ENCODE data around the gene TUBB6.
A peak's percentile ranks its signal among the peaks of the same experiment; 100 is the strongest.

Gene TUBB6

DNA sequence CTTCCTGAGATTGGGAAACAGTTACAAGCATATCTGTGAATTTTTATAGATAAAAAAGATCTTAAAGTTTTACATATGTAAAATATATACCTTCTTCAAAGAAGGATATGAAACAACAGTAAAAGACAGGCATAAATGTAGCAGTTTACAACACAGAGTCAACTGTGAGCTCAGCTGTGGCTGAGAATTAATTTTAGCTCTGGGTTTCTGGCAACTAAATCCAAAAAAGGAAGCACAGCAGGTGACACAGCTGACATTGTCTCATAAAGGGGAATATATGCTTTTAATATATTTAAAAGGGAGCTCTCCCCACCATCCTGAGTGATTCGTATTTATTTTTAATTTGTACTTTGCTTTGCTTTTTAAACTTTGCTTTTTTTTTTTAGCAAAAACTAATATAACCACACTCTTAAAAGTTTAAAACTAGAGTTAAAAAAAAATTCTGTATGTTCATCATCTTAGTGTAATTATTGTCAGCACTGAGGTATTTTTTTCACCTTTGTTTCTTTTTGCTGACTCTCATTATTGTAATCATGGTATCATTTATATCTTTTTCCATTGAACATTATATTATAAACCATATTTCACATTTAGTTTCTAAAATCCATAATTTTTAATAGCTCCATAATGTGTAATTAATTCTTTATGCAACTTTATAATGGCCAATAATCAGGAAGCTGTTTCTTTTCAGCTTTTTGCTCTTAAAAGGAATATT is 6.7 kb downstream of the TUBB6 start:
- DNase-seq (ENCODE audit: low read depth), result no peak

DNA sequence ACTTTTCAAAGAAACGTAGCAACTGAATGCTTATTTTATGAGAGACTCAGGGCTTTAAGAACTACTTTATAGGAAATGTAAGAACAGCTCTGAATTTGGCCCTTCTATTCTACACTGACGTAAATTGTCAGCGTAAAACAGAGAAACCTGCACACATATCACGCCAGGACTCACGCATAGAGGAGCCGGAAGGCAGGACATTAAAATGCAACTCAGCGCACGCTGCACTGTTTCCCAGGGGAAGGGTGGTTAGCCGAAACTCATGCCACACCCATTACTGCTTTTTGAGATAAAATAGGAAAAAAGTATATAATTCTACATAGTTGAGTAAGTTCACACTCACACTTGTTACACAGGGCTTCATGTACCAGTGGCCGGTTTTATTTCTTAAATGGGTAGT is 7.4 kb downstream of the TUBB6 start:
- DNase-seq (ENCODE audit: low read depth), result no peak

DNA sequence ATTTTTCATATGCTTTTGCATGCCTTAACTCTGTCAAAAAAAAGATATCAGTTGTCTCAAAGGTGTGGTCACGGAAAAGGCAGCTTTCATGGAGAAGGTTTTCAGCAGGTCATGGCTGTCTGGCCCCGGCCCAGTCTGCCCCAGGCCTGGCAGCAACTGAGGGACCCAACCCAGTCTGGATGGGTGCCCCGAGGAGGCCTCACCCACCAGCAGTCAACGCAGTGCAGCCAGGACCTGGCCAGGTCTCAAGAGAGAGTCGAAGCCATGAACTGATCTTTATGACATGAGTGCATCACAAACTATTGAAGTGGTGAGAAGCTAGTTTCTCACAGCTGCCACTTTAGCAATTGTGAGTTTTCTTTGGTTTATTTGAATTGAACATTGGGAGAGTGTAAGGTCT is 7.9 kb downstream of the TUBB6 start:
- DNase-seq (ENCODE audit: low read depth), result no peak

DNA sequence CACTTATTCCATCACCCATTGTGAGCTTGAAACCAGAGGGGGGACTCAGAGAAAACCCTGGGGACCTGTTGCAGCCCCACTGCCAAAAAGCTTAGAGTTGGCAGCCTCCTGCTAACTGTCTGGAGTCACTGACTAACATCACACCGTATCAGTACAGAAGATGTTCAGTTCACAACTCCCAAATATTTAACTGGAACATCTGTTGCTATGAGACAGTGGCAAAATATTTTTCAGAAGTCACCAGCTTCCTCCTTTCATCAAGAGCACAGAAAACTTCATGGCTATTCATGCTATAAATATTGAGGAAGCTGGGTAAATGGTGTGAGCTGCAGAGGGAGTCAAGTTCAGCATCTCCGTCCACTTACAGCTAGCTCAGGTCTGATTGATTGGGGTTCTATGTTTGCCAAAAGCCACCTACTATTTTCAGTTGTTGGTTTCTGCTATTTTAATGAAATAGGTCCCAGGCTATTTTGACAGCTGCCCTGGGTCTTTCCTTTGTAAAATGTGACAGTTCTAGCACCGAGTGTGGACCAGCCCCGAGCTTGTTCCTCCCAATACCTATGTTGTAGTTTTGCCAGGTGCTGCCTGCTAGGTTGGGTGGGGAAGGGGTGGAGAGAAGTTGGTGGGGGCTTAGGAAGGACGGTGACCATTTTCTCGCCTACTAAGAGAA is 9.8 kb downstream of the TUBB6 start:
- DNase-seq (ENCODE audit: low read depth), result no peak

DNA sequence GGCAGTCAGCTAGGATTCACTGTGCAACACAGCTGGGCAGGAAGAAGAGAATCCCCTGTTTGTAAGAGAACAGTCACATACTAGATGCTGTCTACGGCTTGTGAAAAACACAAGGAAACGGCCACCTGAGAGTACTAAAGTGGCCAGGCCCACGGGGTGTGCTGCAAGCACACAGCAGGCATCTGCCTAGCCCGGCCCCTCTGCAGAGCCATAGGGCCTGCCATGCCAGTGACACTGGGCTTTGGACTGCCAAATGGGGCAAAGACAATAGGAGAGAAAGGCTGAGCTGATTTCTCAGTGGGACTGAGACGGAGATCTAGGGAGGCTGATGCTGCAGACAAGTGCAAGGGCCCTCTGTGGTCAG is 10.3 kb downstream of the TUBB6 start:
- no peak for DNase-seq (ENCODE audit: low read depth)

DNA sequence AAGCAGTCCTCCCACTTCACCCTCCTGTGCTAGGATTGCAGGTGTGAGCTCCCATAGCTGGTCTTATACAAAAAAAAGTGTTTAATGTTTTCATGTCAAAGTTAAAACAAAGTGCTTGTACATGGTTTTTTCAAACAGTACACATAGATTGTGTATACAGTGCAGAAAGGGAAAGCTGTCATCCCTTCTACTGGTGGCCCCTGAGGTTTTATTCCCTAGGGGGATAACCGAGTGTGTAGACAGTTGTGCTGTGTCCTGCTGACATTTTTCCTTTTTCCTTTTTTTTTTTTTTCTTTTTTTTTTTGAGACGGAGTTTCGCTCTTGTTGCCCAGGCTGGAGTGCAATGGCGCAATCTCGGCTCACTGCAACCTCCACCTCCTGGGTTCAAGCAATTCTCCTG is 10.8 kb downstream of the TUBB6 start:
- DNase-seq (ENCODE audit: low read depth), result no peak

DNA sequence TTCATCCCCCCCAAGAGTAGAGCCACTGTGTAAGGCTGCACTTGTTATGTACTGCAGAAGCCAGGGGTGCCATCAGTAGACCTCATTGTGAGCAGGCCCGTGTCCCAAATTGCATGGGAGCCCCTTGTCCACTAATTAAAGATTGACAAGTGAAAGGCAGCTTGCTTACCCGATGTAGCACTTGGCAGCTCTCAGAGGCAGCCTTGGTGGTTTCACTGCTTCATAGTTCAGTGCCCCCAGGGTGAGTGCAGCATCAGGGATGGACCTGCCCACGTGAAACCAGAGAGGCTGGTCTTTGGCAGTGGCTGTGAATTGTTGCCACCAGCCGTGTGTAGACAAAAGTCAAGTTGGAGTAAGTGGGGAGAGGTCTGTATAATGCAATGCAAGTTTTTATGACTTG is 13.3 kb downstream of the TUBB6 start:
- no peak for DNase-seq (ENCODE audit: low read depth)

DNA sequence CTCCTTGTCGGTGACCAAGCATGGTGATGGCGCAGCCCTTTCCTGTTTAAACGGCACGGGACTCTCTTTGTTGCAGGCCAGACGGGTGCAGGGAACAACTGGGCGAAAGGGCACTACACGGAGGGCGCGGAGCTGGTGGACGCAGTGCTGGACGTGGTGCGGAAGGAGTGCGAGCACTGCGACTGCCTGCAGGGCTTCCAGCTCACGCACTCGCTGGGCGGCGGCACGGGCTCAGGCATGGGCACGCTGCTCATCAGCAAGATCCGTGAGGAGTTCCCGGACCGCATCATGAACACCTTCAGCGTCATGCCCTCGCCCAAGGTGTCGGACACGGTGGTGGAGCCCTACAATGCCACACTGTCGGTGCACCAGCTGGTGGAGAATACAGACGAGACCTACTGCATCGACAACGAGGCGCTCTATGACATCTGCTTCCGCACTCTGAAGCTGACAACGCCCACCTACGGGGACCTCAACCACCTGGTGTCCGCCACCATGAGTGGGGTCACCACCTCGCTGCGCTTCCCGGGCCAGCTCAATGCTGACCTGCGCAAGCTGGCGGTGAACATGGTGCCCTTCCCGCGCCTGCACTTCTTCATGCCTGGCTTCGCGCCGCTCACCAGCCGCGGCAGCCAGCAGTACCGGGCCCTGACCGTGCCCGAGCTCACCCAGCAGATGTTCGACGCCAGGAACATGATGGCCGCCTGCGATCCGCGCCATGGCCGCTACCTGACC is 17.1 kb downstream of the TUBB6 start:
- no peak for DNase-seq (ENCODE audit: low read depth)

DNA sequence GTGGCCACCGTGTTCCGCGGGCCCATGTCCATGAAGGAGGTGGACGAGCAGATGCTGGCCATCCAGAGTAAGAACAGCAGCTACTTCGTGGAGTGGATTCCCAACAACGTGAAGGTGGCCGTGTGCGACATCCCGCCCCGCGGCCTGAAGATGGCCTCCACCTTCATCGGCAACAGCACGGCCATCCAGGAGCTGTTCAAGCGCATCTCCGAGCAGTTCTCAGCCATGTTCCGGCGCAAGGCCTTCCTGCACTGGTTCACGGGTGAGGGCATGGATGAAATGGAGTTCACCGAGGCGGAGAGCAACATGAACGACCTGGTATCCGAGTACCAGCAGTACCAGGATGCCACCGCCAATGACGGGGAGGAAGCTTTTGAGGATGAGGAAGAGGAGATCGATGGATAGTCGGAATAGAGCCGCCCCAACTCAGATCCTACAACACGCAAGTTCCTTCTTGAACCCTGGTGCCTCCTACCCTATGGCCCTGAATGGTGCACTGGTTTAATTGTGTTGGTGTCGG is 17.7 kb downstream of the TUBB6 start:
- DNase-seq (ENCODE audit: low read depth), result no peak

DNA sequence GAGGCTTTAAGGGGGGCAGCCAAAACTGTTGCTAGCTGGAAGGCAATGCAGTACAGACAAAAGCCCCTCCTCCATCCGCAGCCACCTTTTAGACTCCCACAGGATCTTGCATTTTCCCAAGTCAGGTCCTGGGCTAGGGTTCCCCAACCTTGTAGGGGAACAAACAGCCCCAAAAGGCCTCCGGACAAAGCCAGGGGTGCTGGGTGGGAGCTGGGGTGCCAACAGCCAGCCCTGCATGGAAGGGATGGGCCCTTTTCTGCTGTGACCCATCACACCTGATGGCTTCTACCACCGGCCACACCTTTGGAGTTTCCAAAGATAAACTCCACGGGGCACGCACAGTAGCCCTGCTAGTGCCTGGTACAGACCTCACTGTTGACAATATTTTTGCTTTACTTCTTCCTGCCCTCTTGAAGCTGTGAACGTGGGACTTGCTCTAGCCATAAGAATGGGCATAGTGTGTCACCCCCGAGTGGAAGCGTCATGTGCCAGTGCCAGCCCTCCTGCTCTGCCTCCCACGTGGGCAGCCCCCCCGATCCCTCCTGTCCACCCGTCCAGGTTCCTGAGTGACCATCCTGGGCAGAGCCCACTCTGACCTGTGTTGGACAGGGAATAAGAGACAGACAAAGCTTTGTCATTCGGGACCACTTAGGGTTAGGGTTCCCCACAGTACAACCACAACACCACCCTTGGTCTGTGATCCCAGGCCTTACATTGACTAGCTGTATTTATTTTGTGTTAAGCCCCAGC is 18.8 kb downstream of the TUBB6 start:
- no peak for DNase-seq (ENCODE audit: low read depth)

DNA sequence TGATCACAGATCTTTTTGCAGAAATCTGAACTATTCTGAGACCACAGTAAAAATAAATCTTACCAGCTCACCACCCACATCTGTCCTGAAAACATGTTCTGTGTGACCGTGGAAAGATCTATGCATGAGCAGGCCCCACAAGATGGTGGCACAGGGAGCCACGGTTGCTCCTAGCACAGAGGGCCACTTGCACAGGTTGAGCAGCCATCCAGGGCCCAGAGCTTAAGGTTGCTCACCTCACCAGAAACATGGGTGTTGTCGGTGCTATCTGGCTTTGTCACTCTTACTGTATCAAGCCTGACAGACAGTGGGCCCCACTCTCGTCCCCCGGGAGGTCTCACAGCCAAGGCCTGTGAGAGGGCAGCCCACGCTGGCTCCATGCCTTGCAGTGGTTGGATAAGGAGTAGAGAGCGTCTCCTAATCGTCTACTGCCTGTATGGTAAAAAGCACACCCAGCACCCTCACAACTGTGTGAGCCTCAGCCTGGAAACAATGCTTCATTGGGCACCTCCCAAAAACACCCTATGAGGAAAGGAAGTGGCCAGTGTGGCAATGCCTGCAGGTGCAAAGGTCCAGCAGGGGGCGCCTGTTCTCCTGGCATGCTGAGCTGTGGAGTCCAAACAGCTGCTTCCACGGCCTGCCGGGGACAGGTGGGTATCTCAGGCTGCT is 19.6 kb downstream of the TUBB6 start:
- DNase-seq (ENCODE audit: low read depth), result peak; percentile 65

DNA sequence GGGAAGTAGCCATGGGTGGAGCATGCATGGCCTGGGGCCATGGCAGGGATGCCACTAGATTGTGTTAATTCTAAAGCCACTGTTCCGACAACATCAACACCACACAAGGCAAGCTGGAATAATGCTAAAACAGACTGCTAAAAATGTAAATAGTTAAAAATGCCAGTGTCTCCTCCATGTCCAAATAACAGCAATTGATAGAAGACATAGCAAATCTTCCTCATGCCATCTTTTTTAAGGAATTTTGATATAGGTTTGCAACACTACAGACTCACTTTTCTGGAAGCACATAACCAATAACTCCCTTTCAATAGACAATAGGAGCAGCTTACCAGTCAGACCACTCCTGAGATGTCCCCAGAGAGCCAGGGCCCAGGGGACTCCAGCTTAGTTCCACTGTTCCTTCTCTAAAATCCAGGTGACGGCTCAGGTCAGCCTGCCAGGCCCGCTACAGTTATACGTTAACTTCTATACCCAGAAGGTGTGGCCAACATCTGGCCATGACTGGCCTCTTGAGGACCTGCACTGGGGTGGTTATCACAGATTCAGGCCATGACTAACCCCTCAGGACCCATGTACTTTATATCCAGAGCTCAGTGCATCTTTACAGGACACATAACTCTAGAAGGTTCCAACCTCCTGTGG is 20.3 kb downstream of the TUBB6 start:
- no peak for DNase-seq (ENCODE audit: low read depth)

DNA sequence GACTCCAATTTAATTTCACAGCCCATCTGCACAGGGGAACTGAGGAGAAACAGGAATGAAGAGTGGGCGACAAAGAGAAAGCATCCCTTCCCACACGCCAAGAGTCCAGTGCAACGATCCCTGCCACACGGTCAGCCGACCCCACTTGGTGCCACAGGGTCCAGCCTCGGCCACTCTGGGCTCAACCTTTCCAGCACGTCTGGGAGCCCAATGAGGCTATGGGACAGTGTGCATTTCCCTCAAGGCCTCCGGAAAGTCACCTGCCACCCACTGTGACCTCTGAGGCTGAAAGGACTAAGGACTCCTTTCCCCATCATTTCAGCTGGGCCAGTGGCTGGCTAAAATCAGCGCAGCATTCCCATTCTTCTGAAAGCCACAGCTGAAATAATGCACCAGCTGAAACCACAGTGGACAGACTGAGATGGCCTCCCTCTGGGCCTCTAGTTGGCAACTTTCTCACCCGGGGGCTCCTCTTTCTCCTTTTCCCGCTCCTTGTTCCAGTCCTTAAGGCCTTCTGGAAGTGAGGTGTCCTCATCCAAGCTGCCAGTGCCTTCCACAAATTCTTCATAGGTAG is 21.2 kb downstream of the TUBB6 start:
- no peak for DNase-seq (ENCODE audit: low read depth)

DNA sequence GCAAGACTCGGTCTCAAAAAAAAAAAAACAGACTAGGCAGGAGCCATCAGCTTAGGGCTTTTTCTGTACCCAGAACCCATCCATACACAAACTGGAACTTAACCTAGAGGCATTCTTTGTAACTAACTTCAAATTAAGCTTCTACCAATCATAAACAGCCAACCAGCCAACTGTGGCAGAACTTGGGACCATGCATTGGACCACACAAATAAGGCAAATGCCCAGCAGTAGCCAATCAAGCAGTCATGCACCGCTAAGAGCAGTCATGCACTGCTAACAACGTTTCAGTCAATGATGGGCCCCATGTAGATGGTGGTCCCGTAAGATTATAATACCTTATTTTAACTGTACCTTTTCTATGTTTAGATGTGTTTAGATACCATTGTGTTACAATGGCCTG is 22.7 kb downstream of the TUBB6 start:
- no peak for DNase-seq (ENCODE audit: low read depth)

DNA sequence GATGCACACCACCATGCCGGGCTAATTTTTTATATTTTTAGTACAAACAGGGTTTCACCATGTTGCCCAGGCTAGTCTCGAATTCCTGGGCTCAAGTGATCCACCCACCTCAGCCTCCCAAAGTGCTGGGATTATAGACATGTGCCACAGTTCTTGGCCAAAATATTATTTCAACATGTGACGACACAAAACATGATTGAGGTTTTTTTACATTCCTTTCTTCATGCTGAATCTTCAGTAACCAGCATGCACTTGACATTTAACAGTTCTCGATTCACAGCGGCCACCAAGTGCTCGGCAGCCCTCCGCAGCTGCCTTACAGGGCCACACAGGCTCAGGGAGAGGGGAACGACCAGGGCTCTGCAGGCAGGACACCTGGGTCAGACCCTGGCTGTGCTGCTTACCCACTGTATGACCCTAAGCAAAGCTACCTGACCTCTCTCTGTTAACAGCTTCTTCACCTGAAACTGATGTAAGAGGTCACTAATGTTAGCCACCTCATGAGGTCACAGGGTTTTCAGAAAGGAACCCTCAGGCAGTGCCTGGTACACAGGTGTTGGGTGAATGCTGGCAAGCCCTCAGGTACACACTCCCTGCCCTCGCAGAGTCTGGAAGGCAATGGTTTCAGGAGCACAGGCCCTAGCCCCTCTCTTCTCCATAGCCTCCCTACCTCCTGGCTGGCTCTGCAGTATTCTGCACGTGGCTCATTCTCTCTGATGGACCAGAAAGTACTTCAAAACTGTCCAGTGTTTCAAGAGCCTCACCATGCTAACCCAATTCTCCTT is 25.7 kb downstream of the TUBB6 start:
- DNase-seq (ENCODE audit: low read depth), result no peak

DNA sequence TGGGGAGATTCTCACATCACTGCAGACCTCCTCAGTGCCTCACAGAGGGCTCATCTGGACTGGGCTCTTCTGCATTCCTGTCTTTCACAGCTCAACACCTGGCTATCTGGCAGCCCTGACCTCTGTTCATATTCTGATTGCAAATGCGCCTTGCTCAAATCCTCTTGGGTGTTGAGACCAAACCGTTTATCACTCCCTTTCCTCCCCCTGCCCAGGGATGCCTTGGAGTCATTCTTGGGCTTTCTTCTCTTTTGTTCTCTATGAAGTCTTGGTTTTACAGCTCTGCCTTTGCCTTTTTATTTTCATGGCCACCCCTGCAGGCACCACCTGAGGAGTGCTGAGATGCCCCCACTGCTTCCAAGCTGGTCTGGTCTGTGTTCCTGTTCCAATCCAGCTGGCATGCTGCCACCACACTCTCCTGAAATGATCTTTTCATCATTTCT is 26.3 kb downstream of the TUBB6 start:
- DNase-seq (ENCODE audit: low read depth), result no peak

DNA sequence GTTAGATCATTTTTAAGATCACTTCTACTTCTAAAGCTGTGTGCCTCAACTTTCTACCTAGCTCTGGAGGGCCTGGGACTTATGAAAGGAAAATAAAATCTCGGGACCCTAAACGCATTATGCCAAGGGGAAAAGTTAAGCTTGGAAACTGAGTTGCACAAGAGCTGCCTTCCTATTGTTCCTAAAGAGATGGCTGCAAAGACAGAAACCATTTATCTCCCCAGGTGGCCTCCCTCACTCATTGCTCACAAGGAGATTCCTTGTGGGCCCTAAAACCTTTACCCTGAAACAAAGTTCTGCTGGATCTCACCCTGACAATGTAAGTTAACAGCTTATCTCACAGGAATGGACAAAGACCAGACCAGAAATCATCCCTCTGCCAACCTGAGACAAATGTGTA is 26.8 kb downstream of the TUBB6 start:
- DNase-seq (ENCODE audit: low read depth), result no peak

DNA sequence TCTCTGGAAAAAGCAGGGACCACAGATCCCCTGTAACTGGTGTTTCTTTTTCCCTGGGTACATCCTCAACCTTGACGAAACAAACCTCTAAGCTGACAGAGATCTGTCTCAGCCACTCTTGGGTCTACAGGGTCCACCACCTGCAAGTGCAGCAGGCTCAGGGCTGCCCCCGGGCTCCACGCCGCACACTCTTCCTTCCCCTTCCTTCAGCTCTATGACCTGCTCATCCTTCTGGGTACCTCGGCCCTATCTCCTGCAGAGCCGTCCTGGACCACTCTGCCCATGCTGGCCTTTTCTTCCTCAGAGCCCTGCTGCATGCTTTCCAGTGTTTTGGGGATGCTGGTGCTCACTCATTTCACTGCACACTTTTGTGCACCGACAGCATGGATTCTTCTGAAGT is 27.5 kb downstream of the TUBB6 start:
- DNase-seq (ENCODE audit: low read depth), result no peak

DNA sequence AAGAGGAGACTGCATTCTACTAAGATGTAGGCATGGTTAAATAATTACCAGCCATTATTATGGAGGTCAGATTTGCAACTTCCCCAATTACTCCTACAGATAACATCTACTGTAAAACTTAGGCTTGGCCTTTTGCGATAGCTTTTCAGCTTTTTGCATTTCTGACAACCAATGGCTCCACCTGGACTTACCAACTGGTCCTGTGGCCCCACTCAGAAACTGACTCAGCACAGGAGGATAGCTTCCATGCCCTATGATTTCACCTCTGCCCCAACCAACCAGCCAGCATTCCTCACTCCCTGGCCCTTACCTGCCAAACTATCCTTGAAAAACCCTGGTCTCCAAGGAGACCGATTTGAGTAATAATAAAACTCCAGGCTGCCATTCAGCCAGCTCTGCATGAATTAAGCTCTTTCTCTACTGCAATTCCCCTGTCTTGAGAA is 28.2 kb downstream of the TUBB6 start:
- DNase-seq (ENCODE audit: low read depth), result no peak

DNA sequence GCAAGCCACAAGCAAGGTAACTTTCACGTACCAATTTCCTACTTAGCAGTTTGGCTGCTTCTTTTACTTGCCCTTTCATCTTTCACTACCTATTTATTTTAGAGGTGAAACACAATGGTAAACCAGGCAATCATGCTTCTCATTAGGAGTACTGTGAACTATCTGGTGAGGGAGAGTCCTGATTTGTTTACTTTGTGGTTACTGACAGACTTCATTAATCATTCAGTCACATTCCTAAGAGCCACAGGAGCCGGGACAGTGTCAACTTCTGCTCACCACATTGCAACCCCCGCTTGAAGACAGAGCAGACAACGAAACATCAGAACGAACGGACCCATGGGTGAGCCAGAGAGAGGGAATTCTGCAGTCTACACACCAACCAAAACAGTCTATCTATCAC is 28.8 kb downstream of the TUBB6 start:
- no peak for DNase-seq (ENCODE audit: low read depth)

Measured in stromal cell of bone marrow (primary cell).